H1 (cell line): ENCODE measurements around the gene CHEK2. TPM values are rescaled to one million over a fixed set of nuclear protein-coding genes. Genes with fewer than 3 reads are reported as not detected.

Experiments
- CTCF ChIA-PET: fragments of 300-600 bp; sonication (Branson Sonifier 250); formaldehyde crosslinking; loops from one replicate; lab custom pipeline; 2021; ENCODE audit not compliant: partially characterized antibody; lab: Charles Lee
- POLR2A ChIA-PET: fragments of 300-600 bp; sonication (Branson Sonifier 250); formaldehyde crosslinking; loops from one replicate; lab custom pipeline; 2021; ENCODE audit warnings: inconsistent platforms; ENCODE audit not compliant: partially characterized antibody; lab: Charles Lee
- DNase-seq, 2 experiments: peaks; one replicate each; pipeline versions ENCODE4 v3.0.0 to v3.0.0-alpha.2; 2010 to 2022; ENCODE audit warnings: low spot score in 2 of 2, low read depth in 1 of 2, mixed read lengths in 1 of 2
- FAIRE-seq: peaks from 2 replicates; lab custom pipeline; 2011; peaks lifted over from hg19 to GRCh38; lab: Jason Lieb, UNC
- H2AFZ ChIP-seq: 2 replicates; pipeline ENCODE4 v1.8.1; 2012; ENCODE audit warnings: low read length, inconsistent platforms
- H2AK5ac ChIP-seq: 2 replicates; pipeline ENCODE4 v1.6.1; 2013; ENCODE audit warnings: low read depth, low read length
- H2BK120ac ChIP-seq: replicated peaks from 2 replicates; pipeline ENCODE3; 2013; ENCODE audit warnings: low read depth, low read length, inconsistent platforms
- H2BK12ac ChIP-seq: 2 replicates; pipeline ENCODE4 v1.6.1; 2013; ENCODE audit warnings: low read depth, low read length
- H2BK15ac ChIP-seq: 2 replicates; pipeline ENCODE4 v1.6.1; 2013; ENCODE audit warnings: low read length
- H2BK20ac ChIP-seq: 2 replicates; pipeline ENCODE4 v1.6.1; 2013; ENCODE audit warnings: low read length
- H2BK5ac ChIP-seq: 2 replicates; pipeline ENCODE4 v1.6.1; 2013; ENCODE audit warnings: low read depth, low read length
- H3K14ac ChIP-seq: 2 replicates; pipeline ENCODE4 v1.6.1; 2013; ENCODE audit warnings: inconsistent platforms; ENCODE audit not compliant: insufficient read length
- H3K18ac ChIP-seq: 2 replicates; pipeline ENCODE4 v1.6.1; 2013; ENCODE audit warnings: low read length; ENCODE audit errors: extremely low read depth
- H3K23ac ChIP-seq: 2 replicates; pipeline ENCODE4 v1.6.1; 2013; ENCODE audit warnings: inconsistent platforms; ENCODE audit not compliant: insufficient read length
- H3K23me2 ChIP-seq: 2 replicates; pipeline ENCODE4 v1.6.1; 2013; ENCODE audit warnings: low read depth, low read length
- H3K27ac ChIP-seq: 2 replicates; pipeline ENCODE4 v1.6.1; 2011; ENCODE audit warnings: low read depth, low read length, inconsistent platforms
- H3K27me3 ChIP-seq, 4 experiments: replicated peaks in 1 of 4; 1 replicate in 1 of 4; 2 replicates in 3 of 4; pipeline versions ENCODE4 v1.6.1 to v1.8.1; 2011 to 2013; ENCODE audit warnings: low read length in 3 of 4, mild to moderate bottlenecking in 3 of 4, inconsistent platforms in 2 of 4, mixed read lengths in 2 of 4, moderate library complexity in 1 of 4; ENCODE audit not compliant: control insufficient read depth in 3 of 4, insufficient read depth in 3 of 4; ENCODE audit errors: extremely low read depth in 1 of 4
- H3K36me3 ChIP-seq, 4 experiments: 2 replicates each; pipeline versions ENCODE4 v1.6.1 to v1.8.1; 2011 to 2013; ENCODE audit warnings: mild to moderate bottlenecking in 4 of 4, low read length in 3 of 4, moderate library complexity in 2 of 4, control low read depth in 1 of 4, inconsistent platforms in 1 of 4; ENCODE audit not compliant: insufficient read depth in 4 of 4, control insufficient read depth in 2 of 4
- H3K4ac ChIP-seq: replicated peaks from 2 replicates; pipeline ENCODE3; 2013; ENCODE audit warnings: low read length, low read depth, mixed read lengths, inconsistent platforms; ENCODE audit not compliant: insufficient read length
- H3K4me1 ChIP-seq, 4 experiments: replicated peaks in 1 of 4; 1 replicate in 1 of 4; 2 replicates in 3 of 4; pipeline versions ENCODE4 v1.6.1 to v1.8.1; 2011 to 2013; ENCODE audit warnings: low read length in 3 of 4, inconsistent platforms in 2 of 4, mixed read lengths in 1 of 4; ENCODE audit not compliant: insufficient read depth in 4 of 4, control insufficient read depth in 3 of 4
- H3K4me2 ChIP-seq, 2 experiments: 2 replicates each; pipeline versions ENCODE4 v1.6.1 to v1.8.1; 2011 to 2013; ENCODE audit warnings: low read depth in 2 of 2, low read length in 2 of 2, control low read depth in 1 of 2, inconsistent platforms in 1 of 2, mild to moderate bottlenecking in 1 of 2; ENCODE audit not compliant: insufficient read depth in 1 of 2
- H3K4me3 ChIP-seq, 4 experiments: fragments of 200-600, 300-600 bp in 1 of 4; sonication (generic), shearing (Covaris generic), sonication (Bioruptor Twin) in 1 of 4; 2 replicates each; pipeline versions ENCODE4 v1.5.1 to v1.8.1; 2011 to 2016; ENCODE audit warnings: low read length in 4 of 4, low read depth in 3 of 4, control low read depth in 2 of 4, inconsistent platforms in 2 of 4, mild to moderate bottlenecking in 2 of 4, mixed read lengths in 1 of 4, moderate library complexity in 1 of 4; ENCODE audit not compliant: insufficient read depth in 2 of 4; ENCODE audit errors: extremely low read depth in 1 of 4
- H3K56ac ChIP-seq: replicated peaks from 2 replicates; pipeline ENCODE3; 2013; ENCODE audit warnings: low read depth, mild to moderate bottlenecking, mixed read lengths, low read length, inconsistent platforms; ENCODE audit not compliant: insufficient read length
- H3K79me1 ChIP-seq: 2 replicates; pipeline ENCODE4 v1.6.1; 2013; ENCODE audit warnings: low read depth, low read length, control low read depth
- H3K79me2 ChIP-seq, 2 experiments: 2 replicates each; pipeline versions ENCODE4 v1.6.1 to v1.8.1; 2012 to 2013; ENCODE audit warnings: low read length in 2 of 2, mild to moderate bottlenecking in 2 of 2, inconsistent platforms in 1 of 2; ENCODE audit not compliant: insufficient read depth in 2 of 2, control insufficient read depth in 1 of 2
- H3K9ac ChIP-seq, 4 experiments: replicated peaks in 1 of 4; 1 replicate in 1 of 4; 2 replicates in 3 of 4; pipeline versions ENCODE4 v1.6.1 to v1.8.1; 2011 to 2013; ENCODE audit warnings: low read depth in 3 of 4, low read length in 3 of 4, control low read depth in 2 of 4, mild to moderate bottlenecking in 2 of 4, moderate library complexity in 2 of 4, inconsistent platforms in 1 of 4; ENCODE audit errors: extremely low read depth in 1 of 4
- H3K9me3 ChIP-seq, 2 experiments: 2 replicates each; pipeline versions ENCODE4 v1.6.1 to v1.8.1; 2012 to 2013; ENCODE audit warnings: mild to moderate bottlenecking in 2 of 2, moderate library complexity in 2 of 2, control low read depth in 1 of 2, inconsistent platforms in 1 of 2, low read depth in 1 of 2, low read length in 1 of 2, mixed read lengths in 1 of 2; ENCODE audit not compliant: insufficient read depth in 2 of 2
- H4K20me1 ChIP-seq, 2 experiments: replicated peaks in 1 of 2; 2 replicates each; pipeline versions ENCODE3 to v1.8.1; 2011 to 2013; ENCODE audit warnings: inconsistent platforms in 2 of 2, low read length in 2 of 2, mild to moderate bottlenecking in 1 of 2; ENCODE audit not compliant: insufficient read depth in 2 of 2, control insufficient read depth in 1 of 2
- H4K5ac ChIP-seq: 2 replicates; pipeline ENCODE4 v1.6.1; 2013; ENCODE audit warnings: low read length, low read depth, mixed read lengths, inconsistent platforms; ENCODE audit not compliant: insufficient read length
- H4K8ac ChIP-seq: 2 replicates; pipeline ENCODE4 v1.8.0; 2013; ENCODE audit warnings: mild to moderate bottlenecking, moderate library complexity, low read length, inconsistent platforms; ENCODE audit not compliant: insufficient read depth; ENCODE audit errors: extremely low read depth
- H4K91ac ChIP-seq: replicated peaks from 2 replicates; pipeline ENCODE3; 2013; ENCODE audit warnings: low read length, mixed read lengths, inconsistent platforms; ENCODE audit not compliant: insufficient read length
- CBX5 ChIP-seq: fragments of 300-800, 300-1000 bp; sonication (generic); IDR thresholded peaks from 2 replicates; pipeline ENCODE4 v1.7.1; 2016; ENCODE audit warnings: antibody characterized with exemption, low read length, low read depth
- CTBP2 ChIP-seq: IDR thresholded peaks from 2 replicates; pipeline ENCODE4 v1.7.0; 2011; ENCODE audit warnings: borderline replicate concordance, mild to moderate bottlenecking, moderate library complexity, mixed read lengths, low read length; ENCODE audit not compliant: insufficient read depth, insufficient read length
- EGR1 ChIP-seq: IDR thresholded peaks from 2 replicates; pipeline ENCODE4 v1.6.1; 2011; ENCODE audit warnings: low read depth, low read length, borderline replicate concordance
- FOSL1 ChIP-seq: IDR thresholded peaks from 2 replicates; pipeline ENCODE4 v1.6.1; 2011; ENCODE audit warnings: mild to moderate bottlenecking, low read depth, low read length, moderate library complexity; ENCODE audit not compliant: insufficient read depth
- GABPA ChIP-seq: IDR thresholded peaks from 2 replicates; pipeline ENCODE4 v1.6.1; 2011; ENCODE audit warnings: mild to moderate bottlenecking, low read length, moderate library complexity, borderline replicate concordance; ENCODE audit not compliant: insufficient read depth
- HDAC2 ChIP-seq, 2 experiments: fragments of 300-600 bp in 1 of 2; sonication (generic) in 1 of 2; IDR thresholded peaks; 2 replicates each; pipeline ENCODE4 v1.6.1; 2011 to 2012; ENCODE audit warnings: low read depth in 2 of 2, low read length in 2 of 2, mild to moderate bottlenecking in 2 of 2, moderate library complexity in 2 of 2, borderline replicate concordance in 1 of 2, inconsistent platforms in 1 of 2
- KDM1A ChIP-seq: fragments of 200-600, 300-600 bp; sonication (generic); IDR thresholded peaks from 2 replicates; pipeline ENCODE4 v1.7.1; 2016; ENCODE audit warnings: mild to moderate bottlenecking, low read length, borderline replicate concordance
- POLR2AphosphoS5 ChIP-seq: IDR thresholded peaks from 2 replicates; pipeline ENCODE4 v1.6.1; 2011; ENCODE audit warnings: low read depth, low read length
- POU5F1 ChIP-seq: IDR thresholded peaks from 2 replicates; pipeline ENCODE4 v1.6.1; 2011; ENCODE audit warnings: low read depth, mild to moderate bottlenecking, low read length, moderate library complexity
- RAD21 ChIP-seq, 2 experiments: IDR thresholded peaks in 1 of 2; conservative IDR thresholded peaks in 1 of 2; 2 replicates each; pipeline ENCODE4 v1.6.1; 2011; ENCODE audit warnings: low read depth in 2 of 2, low read length in 2 of 2, improper control_type of control experiment in 1 of 2, inconsistent platforms in 1 of 2, mild to moderate bottlenecking in 1 of 2, moderate library complexity in 1 of 2
- TCF12 ChIP-seq: IDR thresholded peaks from 2 replicates; pipeline ENCODE4 v1.6.1; 2011; ENCODE audit warnings: low read depth, mild to moderate bottlenecking, low read length
- WGBS, 2 experiments: shearing (Covaris generic) in 1 of 2; methylation state at CpG; one replicate each; pipeline versions ENCODE4 v1.1.6 to v1.1.7; 2013 to 2015; ENCODE audit warnings: low lambda C conversion rate in 2 of 2, mixed read lengths in 2 of 2, inconsistent platforms in 1 of 2, low coverage in 1 of 2, missing lambda C conversion rate in 1 of 2; ENCODE audit not compliant: insufficient replicate concordance in 2 of 2, insufficient coverage in 1 of 2, insufficient read length in 1 of 2; ENCODE audit errors: extremely low coverage in 1 of 2, missing lambda C conversion rate in 1 of 2; 5-methylcytosine and 5-hydroxymethylcytosine counted together
- polyA plus RNA-seq, 7 experiments: library from polyadenylated mRNA; depleted of rRNA in 3 of 7; stranded (reverse) in 5 of 7; unstranded in 2 of 7; fragments of >200 nt in 5 of 7; fragments of 200-250 nt in 2 of 7; gene quantifications; 1 replicate in 5 of 7; 2 replicates in 1 of 7; 4 replicates in 1 of 7; pipeline versions ENCODE4 v1.2.1 to v1.2.3, GENCODE V29; 2011 to 2013; ENCODE audit warnings: missing spikeins in 2 of 7, mixed read lengths in 2 of 7
- total RNA-seq: library from RNA; stranded (reverse); fragmentation: NEBNext Ultra II Directional; extraction: Animal tissue kit (Norgen Biotek cat#: 25700); gene quantifications from 2 replicates; pipeline ENCODE4 v1.2.1, GENCODE V29; 2021

The CHEK2 gene
- total and polyA plus RNA-seq, 2 of the 8 experiments (the other 6 are each of a cell fraction or from before 2014, with no cell fraction given), result 74.9 to 89.5 TPM

GRCh38 chr22:28728621-28729313 is 12.9 kb downstream of the CHEK2 start:
- Histone ChIP-seq H3K4me1 (no peaks in the 10 kb centered on the region), H2AFZ (no peak overlapping the region), H3K23ac (no peak overlapping the region), H3K9me3 (no peaks in the 10 kb centered on the region), H2AK5ac (no peak overlapping the region), H3K79me2 (peaks cover 0 to 13% of the 10 kb centered on the region in 2 experiments; a peak in 2 of 4 replicates), H3K4me2 (no peak overlapping the region), H4K20me1 (no peaks in the 10 kb centered on the region), H3K14ac (no peak overlapping the region), H2BK20ac (no peak overlapping the region), H2BK12ac (no peak overlapping the region), H2BK15ac (no peak overlapping the region), H4K91ac (no peak overlapping the region), H3K27ac (no peak overlapping the region), H3K56ac (no peak overlapping the region), H4K8ac (no peak overlapping the region), H3K4me3 (no peak overlapping the region), H3K36me3 (peaks cover 2 to 31% (median 15%) of the 10 kb centered on the region in 4 experiments; a peak in 7 of 8 replicates), H3K23me2 (no peaks in the 10 kb centered on the region), H3K79me1 (no peaks in the 10 kb centered on the region; the same call in 1 of the 2 replicates), H3K18ac (no peak overlapping the region), H2BK5ac (no peak overlapping the region), H3K4ac (no peak overlapping the region), H2BK120ac (no peak overlapping the region), H3K9ac (no peak overlapping the region), H3K27me3 (no peaks in the 10 kb centered on the region), H4K5ac (no peak overlapping the region)
- ChIA-PET POLR2A (interaction anchor here (0.7 to 1.2 kb wide), 2 partner anchors 12 to 85 kb away, joined by 3 to 4 read pairs; partner anchors contain the start of gene CHEK2), CTCF (interaction anchor here (0.6 kb wide), 1 partner anchor 1676 kb away, joined by 3 read pairs; no protein-coding TSS in a partner anchor)
- 92% methylated on average over 10 of the region's 10 CpGs; no CpG with 5 or more reads in 1 of the 2 experiments for WGBS, 2 experiments
- no peak for FAIRE-seq
- no peak for DNase-seq
- no peak for TF ChIP-seq FOSL1
- no peak for TF ChIP-seq GABPA
- no peak for TF ChIP-seq KDM1A
- TF ChIP-seq CTBP2, result no peak
- TF ChIP-seq CBX5, result no peak
- no peak for TF ChIP-seq TCF12
- no peak for TF ChIP-seq HDAC2 (IDR thresholded peaks at IDR 0.05; ENCODE audit: borderline replicate concordance in 1 of 2, low read depth in 2 of 2, low read length in 2 of 2)
- TF ChIP-seq RAD21 (IDR thresholded peaks at IDR 0.05 in 1 of 2, conservative IDR thresholded peaks at IDR 0.05 in 1 of 2; ENCODE audit: low read depth in 2 of 2, low read length in 2 of 2), result no peak
- TF ChIP-seq POLR2AphosphoS5, result no peak
- no peak for TF ChIP-seq POU5F1
- no peak for TF ChIP-seq EGR1
